Uterus (tissue), 4 donors: Measurements from ENCODE around the gene OTOS. TPM values are rescaled to one million over a fixed set of nuclear protein-coding genes. Genes with fewer than 3 reads are reported as not detected.

ENCODE experiments used
- DNase-seq, 2 donors: peaks; one replicate each; pipeline ENCODE4 v3.0.0-alpha.2; 2019 to 2020
- H3K27ac ChIP-seq, 2 donors: fragments of 200-600 bp; sonication (generic); 1 replicate in 1 of 2; 2 replicates in 1 of 2; pipeline ENCODE4 v1.5.1; 2016 to 2018
- H3K27me3 ChIP-seq, 2 donors: fragments of 200-600 bp; sonication (generic); one replicate each; pipeline ENCODE4 v1.5.1; 2018 to 2019; ENCODE audit warnings: control low read depth in 1 of 2
- H3K36me3 ChIP-seq, 2 donors: fragments of 200-600 bp; sonication (generic); one replicate each; pipeline ENCODE4 v1.5.1; 2019; ENCODE audit warnings: control low read depth in 1 of 2
- H3K4me1 ChIP-seq, 2 donors: fragments of 200-600 bp; sonication (generic); one replicate each; pipeline ENCODE4 v1.5.1; 2018 to 2019; ENCODE audit warnings: control low read depth in 1 of 2
- H3K4me3 ChIP-seq, 2 donors: fragments of 200-600 bp; sonication (generic); 1 replicate in 1 of 2; 2 replicates in 1 of 2; pipeline ENCODE4 v1.5.1; 2018 to 2019; ENCODE audit warnings: mild to moderate bottlenecking in 1 of 2
- H3K9me3 ChIP-seq, 2 donors: fragments of 200-600 bp; sonication (generic); one replicate each; pipeline ENCODE4 v1.5.1; 2019; ENCODE audit warnings: control low read depth in 1 of 2
- POLR2A ChIP-seq, 2 donors: fragments of 450-650 bp; IDR thresholded peaks; one replicate each; pipeline ENCODE4 v1.6.1; 2016; ENCODE audit warnings: antibody characterized with exemption in 2 of 2, mild to moderate bottlenecking in 1 of 2, moderate library complexity in 1 of 2
- intact Hi-C: fragments of 100-400 bp; cut with DNase I; formaldehyde crosslinking; loops from one replicate; pipeline ENCODE4 v1.15.1; 2023; ENCODE audit warnings: low total_unique reads
- total RNA-seq, 4 donors: library from RNA; depleted of rRNA in 3 of 4; stranded (reverse); fragments of >200 nt in 3 of 4; gene quantifications; one replicate each; pipeline versions ENCODE4 v1.1.0 to v1.2.4, GENCODE V29; 2014 to 2023
- TF ChIP-seq, protein P1 (sequence below), 4 experiments: fragments of 200-600 bp in 2 of 4; fragments of 450-650 bp in 2 of 4; sonication (generic) in 2 of 4; IDR thresholded peaks; one replicate each; pipeline ENCODE4 v1.5.1; 2016 to 2019; ENCODE audit warnings: antibody characterized with exemption in 4 of 4, mild to moderate bottlenecking in 2 of 4, moderate library complexity in 1 of 4
- donor health status: DM: yes; HTN: yes; CAD: no.

Gene OTOS
- total RNA-seq, 4 donors from 2014 or later = not detected

DNA sequence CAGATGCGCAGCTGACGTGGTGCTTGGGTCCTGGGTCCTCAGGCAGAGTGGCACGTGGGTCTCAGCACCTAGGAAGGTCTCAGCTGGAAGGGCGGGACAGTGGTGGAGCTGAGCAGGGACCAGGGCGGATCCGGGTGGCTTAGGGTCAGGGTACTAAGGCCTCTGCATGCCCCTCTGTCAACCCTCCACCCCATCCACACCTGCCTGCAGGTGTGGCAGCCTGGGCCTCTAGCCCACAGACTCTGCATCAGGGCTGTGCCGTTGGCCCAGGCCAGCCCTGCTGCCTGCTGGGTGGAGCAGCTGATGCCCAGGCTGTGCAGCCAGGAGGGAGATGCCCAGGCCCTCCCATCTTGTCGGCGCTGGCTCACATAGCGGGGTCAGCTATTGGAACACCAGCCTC is 24.6 kb upstream of the OTOS start:
- no peak overlapping the region for H3K27ac ChIP-seq
- TF ChIP-seq, protein P1, sequence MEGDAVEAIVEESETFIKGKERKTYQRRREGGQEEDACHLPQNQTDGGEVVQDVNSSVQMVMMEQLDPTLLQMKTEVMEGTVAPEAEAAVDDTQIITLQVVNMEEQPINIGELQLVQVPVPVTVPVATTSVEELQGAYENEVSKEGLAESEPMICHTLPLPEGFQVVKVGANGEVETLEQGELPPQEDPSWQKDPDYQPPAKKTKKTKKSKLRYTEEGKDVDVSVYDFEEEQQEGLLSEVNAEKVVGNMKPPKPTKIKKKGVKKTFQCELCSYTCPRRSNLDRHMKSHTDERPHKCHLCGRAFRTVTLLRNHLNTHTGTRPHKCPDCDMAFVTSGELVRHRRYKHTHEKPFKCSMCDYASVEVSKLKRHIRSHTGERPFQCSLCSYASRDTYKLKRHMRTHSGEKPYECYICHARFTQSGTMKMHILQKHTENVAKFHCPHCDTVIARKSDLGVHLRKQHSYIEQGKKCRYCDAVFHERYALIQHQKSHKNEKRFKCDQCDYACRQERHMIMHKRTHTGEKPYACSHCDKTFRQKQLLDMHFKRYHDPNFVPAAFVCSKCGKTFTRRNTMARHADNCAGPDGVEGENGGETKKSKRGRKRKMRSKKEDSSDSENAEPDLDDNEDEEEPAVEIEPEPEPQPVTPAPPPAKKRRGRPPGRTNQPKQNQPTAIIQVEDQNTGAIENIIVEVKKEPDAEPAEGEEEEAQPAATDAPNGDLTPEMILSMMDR (IDR thresholded peaks at IDR 0.05) = no peak
- no peak for TF ChIP-seq POLR2A (IDR thresholded peaks at IDR 0.05)
- H3K36me3 ChIP-seq = no peaks in the 10 kb centered on the region
- intact Hi-C loops = no loop called here
- H3K9me3 ChIP-seq = no peaks in the 10 kb centered on the region
- H3K4me1 ChIP-seq = no peaks in the 10 kb centered on the region
- no peak for DNase-seq
- H3K27me3 ChIP-seq = no peaks in the 10 kb centered on the region
- H3K4me3 ChIP-seq = no peak overlapping the region

DNA sequence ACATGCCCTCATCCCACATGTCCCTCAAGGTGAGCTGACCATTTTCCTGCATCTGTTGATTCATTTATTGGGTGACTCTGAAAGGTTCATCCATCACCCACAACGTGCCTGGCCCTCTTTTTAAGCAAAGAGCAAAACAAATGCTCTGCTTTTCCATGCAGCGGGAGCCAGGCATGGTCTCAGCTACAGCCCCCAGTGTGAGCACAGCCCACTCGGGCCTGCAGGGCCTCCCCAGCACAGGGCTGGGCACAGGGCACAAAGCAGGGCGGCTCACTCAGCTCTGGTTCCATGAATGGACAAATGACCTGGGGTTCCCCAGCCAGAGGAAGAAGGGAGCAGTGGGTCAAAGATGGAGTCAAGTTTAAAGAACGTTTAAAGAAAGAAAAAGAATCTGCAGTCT is 24.1 kb upstream of the OTOS start:
- intact Hi-C loops = no loop called here
- no peaks in the 10 kb centered on the region for H3K36me3 ChIP-seq
- no peaks in the 10 kb centered on the region for H3K9me3 ChIP-seq
- DNase-seq = no peak
- no peak overlapping the region for H3K4me3 ChIP-seq
- no peak overlapping the region for H3K27ac ChIP-seq
- H3K27me3 ChIP-seq = no peaks in the 10 kb centered on the region
- TF ChIP-seq, protein P1 (IDR thresholded peaks at IDR 0.05) = no peak
- no peak for TF ChIP-seq POLR2A (IDR thresholded peaks at IDR 0.05)
- no peaks in the 10 kb centered on the region for H3K4me1 ChIP-seq

DNA sequence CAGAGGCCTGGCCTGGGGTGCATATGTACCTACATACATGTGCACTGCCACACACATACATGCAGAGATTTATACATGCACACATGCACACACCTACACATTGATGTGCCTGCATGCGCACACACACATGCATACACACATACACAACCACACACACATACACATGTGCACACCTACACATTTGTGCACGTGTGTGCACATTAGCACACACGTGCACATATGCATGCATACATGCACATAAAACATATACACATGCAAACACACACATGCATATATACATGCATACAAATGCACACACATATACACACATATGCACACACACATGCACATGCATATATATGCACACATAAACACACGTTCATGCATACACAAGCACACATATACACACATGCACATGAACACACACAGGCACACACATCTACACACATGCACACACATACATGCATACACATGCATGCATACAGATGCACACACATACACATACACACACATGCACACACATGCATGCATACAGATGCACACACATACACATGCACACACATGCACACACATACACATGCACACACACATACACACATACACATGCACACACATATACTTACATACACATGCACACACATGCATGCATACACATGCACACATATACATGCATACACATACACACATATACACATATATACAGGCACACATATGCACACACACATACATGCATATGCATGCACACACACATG is 23.6 kb upstream of the OTOS start:
- no peak for TF ChIP-seq POLR2A (IDR thresholded peaks at IDR 0.05)
- TF ChIP-seq, protein P1 (IDR thresholded peaks at IDR 0.05) = no peak
- no peak for DNase-seq
- Histone ChIP-seq H3K36me3 (no peaks in the 10 kb centered on the region), H3K27ac (no peak overlapping the region), H3K9me3 (no peaks in the 10 kb centered on the region), H3K4me3 (no peak overlapping the region), H3K27me3 (no peaks in the 10 kb centered on the region), H3K4me1 (no peaks in the 10 kb centered on the region)
- intact Hi-C loops = no loop called here

DNA sequence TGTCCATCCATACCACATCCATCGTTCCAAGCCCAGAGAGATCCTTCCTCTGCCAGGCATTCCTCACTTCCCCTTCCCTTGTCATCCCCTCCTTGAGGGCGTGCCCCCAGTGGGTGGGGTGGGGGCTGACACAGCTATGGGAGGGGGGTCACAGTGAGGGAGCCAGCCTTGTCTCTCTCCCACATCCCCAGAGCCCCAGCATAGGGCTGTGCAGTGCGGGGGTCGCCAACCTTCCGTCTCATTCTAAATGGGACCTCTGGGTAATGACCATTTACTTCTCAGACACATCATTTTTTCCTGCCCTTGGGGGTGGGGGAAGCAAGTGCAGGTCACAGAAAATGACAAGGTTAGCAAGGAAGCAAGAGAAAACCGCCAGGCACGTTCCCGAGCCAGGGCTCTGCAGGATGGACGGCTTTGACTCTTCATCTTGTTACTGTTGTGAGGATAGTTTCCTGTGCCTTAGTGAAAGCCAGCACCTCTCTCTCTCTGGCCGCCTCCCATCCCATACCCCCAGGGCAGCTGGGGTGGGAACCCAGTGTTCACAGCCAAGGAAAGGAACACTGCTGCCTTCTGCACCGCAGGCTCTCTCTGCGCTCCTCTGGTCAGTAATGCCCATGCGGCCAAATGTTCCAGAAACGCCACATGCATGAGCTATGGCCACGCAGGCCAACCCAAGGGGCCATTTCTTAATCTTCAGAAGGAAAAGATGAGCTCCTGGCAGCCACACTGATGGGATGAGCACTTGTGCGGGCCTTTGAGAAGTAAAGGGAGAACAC is 22.7 kb upstream of the OTOS start:
- no peaks in the 10 kb centered on the region for H3K36me3 ChIP-seq
- H3K9me3 ChIP-seq = no peaks in the 10 kb centered on the region
- no peak overlapping the region for H3K27ac ChIP-seq
- no peak for DNase-seq
- H3K4me1 ChIP-seq = no peaks in the 10 kb centered on the region
- intact Hi-C loops = no loop called here
- TF ChIP-seq, protein P1 (IDR thresholded peaks at IDR 0.05) = no peak
- no peak for TF ChIP-seq POLR2A (IDR thresholded peaks at IDR 0.05)
- H3K4me3 ChIP-seq = no peak overlapping the region
- no peaks in the 10 kb centered on the region for H3K27me3 ChIP-seq

DNA sequence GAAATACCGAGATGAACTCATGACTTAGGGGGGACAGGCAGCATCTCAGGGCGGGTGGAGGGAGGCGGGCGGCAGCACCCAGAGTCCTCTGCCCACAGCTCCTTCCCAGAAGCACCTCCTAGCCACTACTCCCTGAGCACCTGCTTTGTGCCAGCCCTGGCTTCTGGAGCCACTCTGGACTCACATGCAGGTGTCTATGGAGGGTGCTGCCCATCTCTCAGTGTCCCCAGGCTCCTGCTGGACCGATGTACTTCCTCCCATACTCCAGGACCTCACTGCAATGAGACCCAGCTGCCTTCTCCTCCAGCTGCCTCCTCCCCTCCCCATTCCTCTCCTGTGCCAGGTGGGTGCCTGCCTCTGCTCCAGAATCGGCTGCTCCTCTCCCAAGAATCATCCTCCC is 22.1 kb upstream of the OTOS start:
- no peaks in the 10 kb centered on the region for H3K4me1 ChIP-seq
- no peak for DNase-seq
- TF ChIP-seq POLR2A (IDR thresholded peaks at IDR 0.05) = no peak
- TF ChIP-seq, protein P1 (IDR thresholded peaks at IDR 0.05) = no peak
- no peak overlapping the region for H3K4me3 ChIP-seq
- intact Hi-C loops = no loop called here
- H3K27ac ChIP-seq = no peak overlapping the region
- no peaks in the 10 kb centered on the region for H3K27me3 ChIP-seq
- no peaks in the 10 kb centered on the region for H3K36me3 ChIP-seq
- no peaks in the 10 kb centered on the region for H3K9me3 ChIP-seq
